SK-N-SH treated with all-trans-retinoic acid at 6 μM for 48 hours (cell line): Measurements from ENCODE around the gene FMN1.

Experiments
- ARNTL ChIP-seq: fragments of 450-650 bp; formaldehyde crosslinking; IDR thresholded peaks from 2 replicates; pipeline ENCODE4 v1.5.0; 2020; ENCODE audit warnings: low read depth, mild to moderate bottlenecking, moderate library complexity, borderline replicate concordance
- TCF4 ChIP-seq: fragments of 250-450 bp; sonication (Bioruptor Pico); IDR thresholded peaks from 2 replicates; pipeline ENCODE4 v1.8.0; 2021; ENCODE audit warnings: mild to moderate bottlenecking, moderate library complexity, borderline replicate concordance
- ZC3H10 ChIP-seq: fragments of 250-450 bp; sonication (Bioruptor Pico); IDR thresholded peaks from 2 replicates; pipeline ENCODE4 v1.5.1; 2021; ENCODE audit warnings: mild to moderate bottlenecking, moderate library complexity
- ZFP3 ChIP-seq: fragments of 250-450 bp; sonication (Bioruptor Pico); IDR thresholded peaks from 2 replicates; pipeline ENCODE4 v1.5.0; 2020; ENCODE audit warnings: mild to moderate bottlenecking, moderate library complexity

- TF ChIP-seq TCF4 (CRISPR knock-in tag), result no peak
- no peak for TF ChIP-seq ZC3H10 (CRISPR knock-in tag)
- TF ChIP-seq ARNTL (CRISPR knock-in tag), result no peak
- TF ChIP-seq ZFP3 (CRISPR knock-in tag), result no peak
Measured at GRCh38 chr15:33046329-33046728, 148.2 kb downstream of the FMN1 start.
